Measurements from ENCODE around the gene TPGS2.

DNA sequence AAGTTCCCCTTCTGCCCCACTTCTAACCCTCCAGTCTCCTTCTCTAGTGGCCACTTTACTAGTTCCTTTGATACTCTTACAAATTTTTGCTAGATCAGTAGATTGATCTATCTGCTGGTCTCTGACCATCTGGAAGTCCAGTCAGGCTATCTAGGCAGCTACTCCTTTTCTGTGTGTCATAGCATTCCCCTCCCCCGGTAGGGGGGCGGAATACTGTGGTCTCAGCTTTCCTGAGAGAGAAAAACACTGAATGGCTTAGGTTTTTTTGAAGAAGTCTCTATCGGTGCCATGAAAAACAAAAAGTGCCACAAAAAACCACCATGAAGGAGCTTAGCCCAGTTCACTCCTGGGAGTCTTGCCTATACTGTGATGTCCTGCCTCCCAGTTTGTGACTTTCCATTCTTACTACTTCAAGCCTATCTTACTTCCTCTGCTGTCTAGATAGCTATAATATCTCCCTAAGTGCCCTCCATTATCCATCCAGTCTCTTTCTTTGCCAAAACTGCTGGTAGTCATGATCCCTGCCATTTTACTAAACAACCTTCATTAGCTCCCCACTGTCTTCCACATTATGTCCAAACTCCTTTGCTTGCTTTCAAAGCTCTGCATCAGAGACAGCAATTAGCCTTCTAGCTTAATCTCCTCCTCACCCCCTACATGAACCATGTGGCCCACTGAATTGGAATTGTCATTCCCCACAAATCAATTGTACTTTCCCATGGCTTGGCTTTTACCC is 29.9 kb downstream of the TPGS2 start:
- TF ChIP-seq CBX8 (IDR thresholded peaks at IDR 0.05): no peak
- no peak for TF ChIP-seq CTCF (IDR thresholded peaks at IDR 0.05)
- TF ChIP-seq SREBF2 (IDR thresholded peaks at IDR 0.05): no peak
- no peak for TF ChIP-seq CEBPB (IDR thresholded peaks at IDR 0.05)
- TF ChIP-seq POLR2A (IDR thresholded peaks at IDR 0.05; ENCODE audit: low read length): no peak
- TF ChIP-seq, protein P1, sequence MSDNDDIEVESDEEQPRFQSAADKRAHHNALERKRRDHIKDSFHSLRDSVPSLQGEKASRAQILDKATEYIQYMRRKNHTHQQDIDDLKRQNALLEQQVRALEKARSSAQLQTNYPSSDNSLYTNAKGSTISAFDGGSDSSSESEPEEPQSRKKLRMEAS (IDR thresholded peaks at IDR 0.05): no peak
- no peak for TF ChIP-seq JUN (IDR thresholded peaks at IDR 0.05)
- no peak for TF ChIP-seq BHLHE40 (IDR thresholded peaks at IDR 0.05; ENCODE audit: low read depth, low read length)
- TF ChIP-seq SMC3 (IDR thresholded peaks at IDR 0.05): no peak
- TF ChIP-seq KDM1A (IDR thresholded peaks at IDR 0.05; ENCODE audit: low read depth): no peak
- no peak for TF ChIP-seq RAD21 (conservative IDR thresholded peaks at IDR 0.05 in 1 of 2, IDR thresholded peaks at IDR 0.05 in 1 of 2)
- no peak for TF ChIP-seq MYC (IDR thresholded peaks at IDR 0.05; ENCODE audit: borderline replicate concordance, low read length)
- TF ChIP-seq NR3C1 (IDR thresholded peaks at IDR 0.05): no peak
- no peak for TF ChIP-seq JUNB (IDR thresholded peaks at IDR 0.05)

Data from A549 (cell line).